ENCODE measurements around the gene SYS1. TPM values are rescaled to one million over a fixed set of nuclear protein-coding genes. Genes with fewer than 3 reads are reported as not detected.
"Not testable (repeated sequence)": the region's sequence is repeated elsewhere in the genome, so short reads cannot be mapped to it uniquely, and the experiment has no call there.

Gene SYS1
- total RNA-seq, 2 donors from 2014 or later = 35.4 to 38.8 TPM

DNA sequence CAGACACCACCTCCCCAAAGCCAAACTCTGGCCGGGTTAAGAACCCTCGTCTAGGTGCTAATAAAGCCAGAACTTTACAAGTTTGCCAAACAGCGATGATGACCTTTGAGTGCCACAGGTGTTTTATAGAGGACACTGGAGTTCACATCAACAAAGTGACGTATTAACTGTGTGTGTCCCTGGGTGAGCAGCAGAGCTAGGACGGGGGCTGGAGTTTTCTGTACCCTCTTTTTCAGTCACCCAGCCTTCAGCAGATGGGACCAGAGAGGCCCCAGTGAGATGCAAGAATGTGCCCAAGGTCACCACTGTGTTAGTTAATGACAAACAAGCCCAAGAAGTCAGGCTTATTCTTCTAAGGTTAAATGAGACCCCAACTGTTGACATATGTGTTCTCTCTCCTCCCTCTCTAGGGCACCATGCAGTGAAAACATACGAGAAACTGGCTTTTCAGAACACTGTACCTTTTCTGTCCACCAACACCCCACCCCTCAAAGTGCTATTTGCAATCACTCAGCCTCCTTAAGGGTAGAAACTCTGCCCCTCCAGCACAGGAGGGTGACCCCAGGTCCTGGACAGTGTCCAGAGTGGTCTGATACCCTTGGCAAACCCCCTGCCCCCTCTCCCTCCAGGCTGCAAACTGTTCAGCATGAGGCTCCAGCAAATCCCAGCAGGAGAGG is 20.0 kb upstream of the SYS1 start:
- Mint-ChIP-seq H3K4me1 (ENCODE audit: low read depth) (peaks cover 40% of the 10 kb centered on the region), H3K9me3 (no peaks in the 10 kb centered on the region), H3K27ac (no peak overlapping the region), H3K4me3 (no peak overlapping the region), H3K36me3 (ENCODE audit: insufficient read depth in 2 of 2) (peaks cover 7 to 8% of the 10 kb centered on the region in 2 donors), H3K27me3 (ENCODE audit: low read depth) (no peaks in the 10 kb centered on the region)
- no peak for DNase-seq
- no peak for ATAC-seq (replicated peaks in 1 of 2)

- peaks cover 43% of the 10 kb centered on the region for H3K4me1 Mint-ChIP-seq (ENCODE audit: low read depth)
- H3K27me3 Mint-ChIP-seq (ENCODE audit: low read depth) = no peaks in the 10 kb centered on the region
- no peak for ATAC-seq (replicated peaks in 1 of 2)
- no peak for DNase-seq
- H3K9me3 Mint-ChIP-seq = no peaks in the 10 kb centered on the region
- no peak overlapping the region for H3K4me3 Mint-ChIP-seq
- H3K36me3 Mint-ChIP-seq (ENCODE audit: insufficient read depth in 2 of 2) = peaks cover 7 to 8% of the 10 kb centered on the region in 2 donors
- H3K27ac Mint-ChIP-seq = no peak overlapping the region
Observed at GRCh38 chr20:45343532-45344167, 19.3 kb upstream of the SYS1 start.

GRCh38 chr20:45344168-45344860 is 18.6 kb upstream of the SYS1 start:
- Mint-ChIP-seq H3K27ac (no peak overlapping the region), H3K4me3 (peak overlapping the region; percentile 15 to 71), H3K9me3 (no peaks in the 10 kb centered on the region), H3K27me3 (ENCODE audit: low read depth) (no peaks in the 10 kb centered on the region), H3K4me1 (ENCODE audit: low read depth) (peaks cover 47% of the 10 kb centered on the region), H3K36me3 (ENCODE audit: insufficient read depth in 2 of 2) (peaks cover 7 to 8% of the 10 kb centered on the region in 2 donors)
- DNase-seq (no peak), ATAC-seq (replicated peaks in 1 of 2) (peak in 1 of 2 donors; percentile 14)

DNA sequence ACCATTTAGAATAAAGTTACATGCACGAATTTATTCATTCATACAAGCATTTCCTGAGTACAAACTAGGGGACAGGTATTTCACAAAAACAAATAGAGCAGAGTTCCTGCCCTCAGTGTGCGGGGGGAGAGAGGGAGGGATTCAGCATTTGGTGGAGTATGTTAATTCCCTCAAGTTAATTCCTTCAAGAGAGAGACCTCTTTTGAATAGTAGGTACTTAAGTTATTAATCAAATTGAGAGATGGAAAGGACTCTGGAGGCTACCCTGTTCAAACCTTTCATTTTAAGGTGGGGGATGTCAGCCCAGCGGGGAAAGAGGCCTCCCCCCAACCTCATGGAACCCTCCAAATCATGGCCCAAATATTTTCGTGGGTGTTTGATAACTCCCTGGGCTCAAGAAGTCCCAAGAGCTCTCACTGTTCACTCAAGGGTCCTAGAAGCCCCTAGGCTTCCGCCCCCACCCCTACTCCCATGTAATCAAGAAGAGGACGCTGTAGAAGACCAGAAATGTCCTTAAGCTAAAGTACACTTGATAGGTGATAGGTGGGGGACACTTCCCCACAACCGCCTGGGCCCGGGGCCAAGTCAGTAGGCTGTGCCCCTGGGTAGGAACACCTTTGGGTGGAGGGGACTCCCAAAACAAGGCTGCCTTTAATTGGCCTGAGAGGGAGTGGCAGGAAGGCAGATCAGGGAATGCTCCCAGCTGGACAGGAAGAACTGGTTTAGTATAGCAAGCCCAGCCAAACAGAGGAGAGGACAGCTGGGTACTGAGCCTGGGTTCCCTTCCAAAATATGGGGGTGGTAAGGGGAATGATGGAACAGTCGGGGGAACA is 17.6 kb upstream of the SYS1 start:
- Mint-ChIP-seq H3K4me1 (ENCODE audit: low read depth) (peaks cover 47% of the 10 kb centered on the region), H3K27me3 (ENCODE audit: low read depth) (no peaks in the 10 kb centered on the region), H3K4me3 (peak overlapping the region; percentile 36 to 71), H3K9me3 (no peaks in the 10 kb centered on the region), H3K36me3 (ENCODE audit: insufficient read depth in 2 of 2) (peaks cover 4 to 7% of the 10 kb centered on the region in 2 donors), H3K27ac (no peak overlapping the region)
- DNase-seq (no peak), ATAC-seq (replicated peaks in 1 of 2) (no peak)

DNA sequence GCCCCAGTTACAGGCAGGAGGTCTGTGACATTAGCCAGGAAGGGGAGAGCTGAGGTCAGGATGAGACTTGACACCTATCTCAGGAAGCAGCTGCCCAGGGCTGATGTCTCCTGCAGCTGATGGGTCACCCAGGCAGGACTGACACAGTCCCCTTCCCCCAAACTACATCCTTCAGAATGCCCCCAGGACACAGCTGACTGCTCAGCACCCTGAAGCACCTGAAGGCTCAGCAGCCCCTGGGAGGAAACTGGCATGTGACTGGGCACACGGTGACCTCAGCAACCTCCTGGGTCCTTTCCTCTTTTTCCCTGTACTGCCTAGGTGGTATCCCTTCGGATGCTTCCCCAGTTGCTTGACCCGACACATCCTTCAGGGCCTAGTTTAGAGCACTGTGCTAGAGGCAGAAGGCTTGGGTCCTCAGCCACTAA is 16.7 kb upstream of the SYS1 start:
- ATAC-seq (replicated peaks in 1 of 2) = no peak
- DNase-seq = no peak
- no peaks in the 10 kb centered on the region for H3K9me3 Mint-ChIP-seq
- H3K27ac Mint-ChIP-seq = peak overlapping the region; percentile 82
- H3K36me3 Mint-ChIP-seq (ENCODE audit: insufficient read depth in 2 of 2) = peaks cover 4 to 6% of the 10 kb centered on the region in 2 donors
- peaks cover 47% of the 10 kb centered on the region for H3K4me1 Mint-ChIP-seq (ENCODE audit: low read depth)
- H3K27me3 Mint-ChIP-seq (ENCODE audit: low read depth) = no peaks in the 10 kb centered on the region
- peak overlapping the region; percentile 90 for H3K4me3 Mint-ChIP-seq

DNA sequence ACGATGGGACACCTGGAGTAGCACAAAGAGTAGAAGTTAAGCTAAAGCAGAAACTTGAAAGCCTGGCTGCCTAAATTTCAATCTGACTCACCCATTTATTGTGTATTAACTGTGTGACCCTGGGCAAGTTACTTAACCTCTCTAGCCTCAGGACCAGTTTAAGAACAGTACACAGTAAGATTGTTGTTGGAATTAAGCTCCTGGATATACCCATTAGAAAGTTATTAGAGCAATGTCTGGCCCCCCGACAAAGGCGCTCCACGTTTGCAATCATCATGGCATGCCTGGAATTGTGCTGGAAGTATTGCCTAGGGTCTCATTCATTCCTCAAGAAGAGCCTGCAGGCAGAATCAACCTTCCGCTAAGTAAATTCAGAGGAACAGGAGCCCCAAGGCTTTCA is 16.1 kb upstream of the SYS1 start:
- Mint-ChIP-seq H3K27ac (peak overlapping the region; percentile 82), H3K9me3 (no peaks in the 10 kb centered on the region), H3K4me1 (ENCODE audit: low read depth) (peaks cover 47% of the 10 kb centered on the region), H3K27me3 (ENCODE audit: low read depth) (no peaks in the 10 kb centered on the region), H3K4me3 (peak overlapping the region; percentile 90), H3K36me3 (ENCODE audit: insufficient read depth in 2 of 2) (peaks cover 4 to 6% of the 10 kb centered on the region in 2 donors)
- DNase-seq (no peak), ATAC-seq (replicated peaks in 1 of 2) (no peak)

- peaks cover 4 to 6% of the 10 kb centered on the region in 2 donors for H3K36me3 Mint-ChIP-seq (ENCODE audit: insufficient read depth in 2 of 2)
- H3K27ac Mint-ChIP-seq = peak overlapping the region; percentile 50
- no peak for ATAC-seq (replicated peaks in 1 of 2)
- DNase-seq = no peak
- peaks cover 47% of the 10 kb centered on the region for H3K4me1 Mint-ChIP-seq (ENCODE audit: low read depth)
- no peaks in the 10 kb centered on the region for H3K27me3 Mint-ChIP-seq (ENCODE audit: low read depth)
- H3K4me3 Mint-ChIP-seq = peak overlapping the region; percentile 90
- H3K9me3 Mint-ChIP-seq = no peaks in the 10 kb centered on the region
Observed at GRCh38 chr20:45347297-45347935, 15.5 kb upstream of the SYS1 start.

GRCh38 chr20:45347936-45348778 is 14.8 kb upstream of the SYS1 start, which contains the start of gene SDC4:
Gene SDC4 (minus strand): TSS chr20:45348424. CDS start chr20:45348384, 40 bp downstream.
- H3K9me3 Mint-ChIP-seq = no peaks in the 10 kb centered on the region
- peak within 1 kb of the TSS; percentile 68 for H3K27ac Mint-ChIP-seq
- no peaks in the 10 kb centered on the region for H3K27me3 Mint-ChIP-seq (ENCODE audit: low read depth)
- peaks cover 4 to 6% of the 10 kb centered on the region in 2 donors for H3K36me3 Mint-ChIP-seq (ENCODE audit: insufficient read depth in 2 of 2)
- peak; percentile 86 to 88 for ATAC-seq (replicated peaks in 1 of 2)
- peak; percentile 77 to 81 for DNase-seq
- H3K4me3 Mint-ChIP-seq = peak within 1 kb of the TSS; percentile 90
- H3K4me1 Mint-ChIP-seq (ENCODE audit: low read depth) = peaks cover 47% of the 10 kb centered on the region

DNA sequence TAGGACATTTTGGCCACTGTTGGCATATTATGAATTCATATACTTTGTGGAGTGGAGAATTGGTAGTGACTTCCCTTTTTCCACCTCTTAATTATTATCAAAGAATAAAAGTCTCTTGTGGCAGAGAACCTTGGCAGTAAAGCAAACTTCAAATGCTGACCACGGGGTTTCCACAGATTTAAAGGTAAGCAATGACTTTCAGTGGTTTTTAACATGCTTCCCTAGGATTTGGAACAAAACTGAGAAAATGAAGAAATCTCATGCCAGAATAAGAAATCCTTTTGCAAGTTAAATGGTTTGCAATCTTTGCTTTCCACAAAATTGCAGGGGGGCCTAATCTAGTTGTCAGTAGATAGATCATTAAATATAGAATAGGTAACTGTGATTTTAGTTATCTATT is 12.7 kb upstream of the SYS1 start:
- Mint-ChIP-seq H3K4me3 (no peak overlapping the region), H3K36me3 (ENCODE audit: insufficient read depth in 2 of 2) (peaks cover 4 to 6% of the 10 kb centered on the region in 2 donors), H3K4me1 (ENCODE audit: low read depth) (peaks cover 52% of the 10 kb centered on the region), H3K27me3 (ENCODE audit: low read depth) (no peaks in the 10 kb centered on the region), H3K9me3 (no peaks in the 10 kb centered on the region), H3K27ac (no peak overlapping the region)
- no peak for ATAC-seq (replicated peaks in 1 of 2)
- no peak for DNase-seq

DNA sequence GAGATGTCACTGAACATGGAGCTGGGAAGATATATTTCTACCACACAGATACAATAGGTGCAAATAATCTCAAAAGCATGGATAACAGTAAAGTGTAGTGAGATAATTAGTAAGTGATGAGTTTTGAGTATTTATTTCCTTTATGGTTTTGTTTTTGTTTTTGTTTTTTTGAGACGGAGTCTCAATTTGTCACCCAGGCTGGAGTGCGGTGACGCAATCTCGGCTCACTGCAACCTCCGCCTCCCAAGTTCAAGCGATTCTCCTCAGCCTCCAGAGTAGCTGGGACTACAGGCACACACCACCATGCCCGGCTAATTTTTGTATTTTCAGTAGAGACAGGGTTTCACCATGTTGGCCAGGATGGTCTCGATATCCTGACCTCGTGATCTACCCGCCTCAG is 12.2 kb upstream of the SYS1 start:
- not testable (repeated sequence) for H3K27me3 Mint-ChIP-seq (ENCODE audit: low read depth); H3K36me3 Mint-ChIP-seq (ENCODE audit: insufficient read depth in 2 of 2); H3K4me3 Mint-ChIP-seq; H3K9me3 Mint-ChIP-seq; ATAC-seq (replicated peaks in 1 of 2); DNase-seq; H3K27ac Mint-ChIP-seq
- peaks cover 52% of the 10 kb centered on the region for H3K4me1 Mint-ChIP-seq (ENCODE audit: low read depth)

GRCh38 chr20:45352729-45353128 is 10.2 kb upstream of the SYS1 start:
- no peak for ATAC-seq (replicated peaks in 1 of 2)
- Mint-ChIP-seq H3K27me3 (ENCODE audit: low read depth) (no peaks in the 10 kb centered on the region), H3K4me3 (no peak overlapping the region), H3K36me3 (ENCODE audit: insufficient read depth in 2 of 2) (no peaks in the 10 kb centered on the region), H3K9me3 (no peaks in the 10 kb centered on the region), H3K27ac (no peak overlapping the region), H3K4me1 (ENCODE audit: low read depth) (peaks cover 50% of the 10 kb centered on the region)
- no peak for DNase-seq

- peaks cover 57% of the 10 kb centered on the region for H3K4me1 Mint-ChIP-seq (ENCODE audit: low read depth)
Observed at GRCh38 chr20:45353746-45354145, 9.2 kb upstream of the SYS1 start.

More at GRCh38 chr20:45353746-45354145, 9.2 kb upstream of the SYS1 start:
- H3K27me3 Mint-ChIP-seq (ENCODE audit: low read depth) = no peaks in the 10 kb centered on the region
- peak overlapping the region; percentile 72 to 93 for H3K4me3 Mint-ChIP-seq
- no peaks in the 10 kb centered on the region for H3K36me3 Mint-ChIP-seq (ENCODE audit: insufficient read depth in 2 of 2)
- DNase-seq = no peak
- no peaks in the 10 kb centered on the region for H3K9me3 Mint-ChIP-seq
- peak overlapping the region; percentile 91 for H3K27ac Mint-ChIP-seq
- ATAC-seq (replicated peaks in 1 of 2) = no peak

All from activated T-cell treated with anti-CD3 and anti-CD28 coated beads, Interleukin-2, amount 50 U/mL, for 72 hours (primary cell).